ENCODE data around the gene PHF20.

DNA sequence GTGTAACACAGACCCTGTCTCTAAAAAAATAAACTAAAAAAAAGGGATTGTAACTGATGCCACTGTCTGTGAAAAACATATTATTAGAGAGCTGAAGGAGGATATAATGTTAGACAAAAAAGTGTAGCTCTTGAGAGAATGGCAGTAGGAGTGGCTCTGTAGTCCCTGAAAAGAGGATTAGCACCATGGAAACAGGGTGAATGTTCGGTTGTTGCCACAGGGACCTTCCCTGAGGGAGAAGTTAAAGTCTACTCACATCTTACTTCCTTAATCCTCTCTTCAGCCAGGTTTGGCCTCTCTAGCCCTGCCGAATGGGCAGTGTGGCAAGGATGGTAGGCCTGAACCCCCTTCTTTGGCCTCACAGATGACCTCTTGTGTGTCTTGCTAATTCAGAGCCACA is 170.4 kb downstream of the PHF20 start:
- TF ChIP-seq EZH2 (IDR thresholded peaks at IDR 0.05; ENCODE audit: insufficient read depth, poor library complexity, severe bottlenecking) = no peak
- no peak for TF ChIP-seq EZH2phosphoT487 (IDR thresholded peaks at IDR 0.05; ENCODE audit: insufficient read depth, low read depth)
